IMR-90 (cell line): ENCODE results near the gene B4GALNT1.
"Not testable (repeated sequence)": the region's sequence is repeated elsewhere in the genome, so short reads cannot be mapped to it uniquely, and the experiment has no call there.

ENCODE experiments used
- CTCF ChIP-seq: conservative IDR thresholded peaks from 2 replicates; pipeline ENCODE4 v1.5.1; 2012; ENCODE audit warnings: mild to moderate bottlenecking, low read depth, low read length, improper control_type of control experiment
- RAD21 ChIP-seq: IDR thresholded peaks from 2 replicates; pipeline ENCODE4 v1.6.1; 2012; ENCODE audit warnings: low read length, improper control_type of control experiment

GRCh38 chr12:57588951-57589610 is 43.9 kb downstream of the B4GALNT1 start:
- not testable (repeated sequence) for TF ChIP-seq RAD21, CTCF
